Transverse colon (tissue), 3 donors: Measurements from ENCODE around the gene HIVEP3.

Experiments
- EP300 ChIP-seq: sonication (generic); formaldehyde crosslinking; IDR thresholded peaks from one replicate; pipeline ENCODE4 v1.6.1; 2017; ENCODE audit warnings: antibody characterized with exemption, low read depth
- TF ChIP-seq, protein P1 (sequence below), 5 experiments: fragments of 200-600 bp in 3 of 5; fragments of 450-650 bp in 2 of 5; sonication (generic) in 3 of 5; IDR thresholded peaks; 1 replicate in 2 of 5; 2 replicates in 3 of 5; pipeline ENCODE4 v1.5.1; 2016 to 2017; ENCODE audit warnings: antibody characterized with exemption in 5 of 5, inconsistent platforms in 3 of 5, mild to moderate bottlenecking in 2 of 5, moderate library complexity in 1 of 5

DNA sequence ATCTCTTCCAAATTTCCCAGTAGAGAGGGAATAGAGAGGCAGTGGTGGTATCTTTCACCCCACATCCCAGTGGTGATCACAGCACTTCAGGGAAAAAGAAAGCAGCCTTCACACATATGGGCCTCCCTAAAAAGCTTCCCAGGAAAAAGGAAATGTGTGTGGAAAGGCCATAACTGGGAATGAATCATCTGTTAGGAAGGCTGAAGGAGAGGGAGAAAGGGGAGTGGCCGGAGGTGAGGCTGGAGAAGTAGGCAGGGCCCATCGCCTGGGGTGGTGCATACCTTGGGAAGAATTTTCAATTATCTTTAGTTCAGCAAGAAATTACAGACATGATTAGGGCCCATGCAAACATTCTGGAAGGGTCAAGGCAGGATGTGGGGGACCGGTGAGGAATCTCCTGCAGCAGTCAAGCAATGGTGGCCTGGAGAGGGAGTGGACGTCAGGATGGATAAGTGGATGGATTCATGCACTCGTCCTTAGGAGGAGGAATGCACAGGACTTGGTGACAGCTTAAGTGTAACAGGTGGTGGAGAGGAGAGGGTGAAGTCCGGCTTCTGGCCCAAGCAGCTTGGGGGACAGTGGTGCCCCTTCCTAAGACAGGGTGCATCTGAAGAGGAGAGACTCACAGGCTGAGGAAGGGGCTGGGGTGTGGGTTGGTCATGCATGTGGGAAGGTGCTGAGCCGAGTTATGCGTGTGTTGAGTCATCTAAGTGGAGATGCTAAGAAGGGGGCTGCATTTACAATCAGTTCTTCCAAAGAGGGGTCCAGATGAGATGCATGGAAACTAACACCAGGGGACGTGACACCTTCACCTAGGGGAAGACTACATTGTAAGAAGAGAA, 17.9 kb downstream of the HIVEP3 start:
- TF ChIP-seq, protein P1, sequence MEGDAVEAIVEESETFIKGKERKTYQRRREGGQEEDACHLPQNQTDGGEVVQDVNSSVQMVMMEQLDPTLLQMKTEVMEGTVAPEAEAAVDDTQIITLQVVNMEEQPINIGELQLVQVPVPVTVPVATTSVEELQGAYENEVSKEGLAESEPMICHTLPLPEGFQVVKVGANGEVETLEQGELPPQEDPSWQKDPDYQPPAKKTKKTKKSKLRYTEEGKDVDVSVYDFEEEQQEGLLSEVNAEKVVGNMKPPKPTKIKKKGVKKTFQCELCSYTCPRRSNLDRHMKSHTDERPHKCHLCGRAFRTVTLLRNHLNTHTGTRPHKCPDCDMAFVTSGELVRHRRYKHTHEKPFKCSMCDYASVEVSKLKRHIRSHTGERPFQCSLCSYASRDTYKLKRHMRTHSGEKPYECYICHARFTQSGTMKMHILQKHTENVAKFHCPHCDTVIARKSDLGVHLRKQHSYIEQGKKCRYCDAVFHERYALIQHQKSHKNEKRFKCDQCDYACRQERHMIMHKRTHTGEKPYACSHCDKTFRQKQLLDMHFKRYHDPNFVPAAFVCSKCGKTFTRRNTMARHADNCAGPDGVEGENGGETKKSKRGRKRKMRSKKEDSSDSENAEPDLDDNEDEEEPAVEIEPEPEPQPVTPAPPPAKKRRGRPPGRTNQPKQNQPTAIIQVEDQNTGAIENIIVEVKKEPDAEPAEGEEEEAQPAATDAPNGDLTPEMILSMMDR (IDR thresholded peaks at IDR 0.05), result no peak
- TF ChIP-seq EP300, result no peak
